ENCODE data around the gene VSTM4. TPM values are rescaled to one million over a fixed set of nuclear protein-coding genes. Genes with fewer than 3 reads are reported as not detected.
A peak's percentile ranks its signal among the peaks of the same experiment; 100 is the strongest.

VSTM4 gene
- polyA plus RNA-seq, 1 of the 3 experiments (the other 2 are of a cell fraction) = 0.39 TPM

GRCh38 chr10:49152037-49152436 lies 36.7 kb upstream of the VSTM4 start:
- Histone ChIP-seq H3K4me1 (ENCODE audit: control insufficient read depth in 1 of 2, insufficient read depth in 2 of 2, low read depth in 1 of 2, low read length in 1 of 2) (peaks cover 0 to 38% of the 10 kb centered on the region in 2 experiments; a peak in 2 of 4 replicates), H2AFZ (ENCODE audit: low read depth) (no peak overlapping the region), H3K9me2 (no peaks in the 10 kb centered on the region), H3K79me2 (ENCODE audit: insufficient read depth) (no peaks in the 10 kb centered on the region), H3K9ac (no peak overlapping the region), H3K9me3 (no peaks in the 10 kb centered on the region), H3K27ac (ENCODE audit: low read depth in 2 of 2, low read length in 1 of 2) (peak overlapping the region in 1 of 2 experiments; percentile 99; a peak in 2 of 4 replicates), H3K4me3 (ENCODE audit: low read depth in 2 of 2, low read length in 1 of 2) (no peak overlapping the region), H3F3A (replicated peaks; ENCODE audit: insufficient read depth) (no peaks in the 10 kb centered on the region), H3K27me3 (ENCODE audit: insufficient read depth) (no peaks in the 10 kb centered on the region), H4K20me1 (ENCODE audit: insufficient read depth) (no peaks in the 10 kb centered on the region), H3K4me2 (no peak overlapping the region), H3K36me3 (replicated peaks in 1 of 2; ENCODE audit: control insufficient read depth in 1 of 2, insufficient read depth in 2 of 2, low read length in 1 of 2) (no peaks in the 10 kb centered on the region)
- 32% methylated on average over 4 of the region's 4 CpGs for WGBS (ENCODE audit: low lambda C conversion rate)
- DNase-seq = no peak
- ChIA-PET CTCF (interaction anchor here (0.8 to 1.5 kb wide), 2 partner anchors 9 to 496 kb away, joined by 3 to 5 read pairs; no protein-coding TSS in a partner anchor), POLR2A (no interaction called here)
- no peak for TF ChIP-seq RFX5 (IDR thresholded peaks at IDR 0.05; ENCODE audit: low read length)
- TF ChIP-seq MEF2A (IDR thresholded peaks at IDR 0.05; ENCODE audit: borderline replicate concordance, low read depth) = no peak
- TF ChIP-seq RAD21 (IDR thresholded peaks at IDR 0.05; ENCODE audit: low read length) = no peak

DNA sequence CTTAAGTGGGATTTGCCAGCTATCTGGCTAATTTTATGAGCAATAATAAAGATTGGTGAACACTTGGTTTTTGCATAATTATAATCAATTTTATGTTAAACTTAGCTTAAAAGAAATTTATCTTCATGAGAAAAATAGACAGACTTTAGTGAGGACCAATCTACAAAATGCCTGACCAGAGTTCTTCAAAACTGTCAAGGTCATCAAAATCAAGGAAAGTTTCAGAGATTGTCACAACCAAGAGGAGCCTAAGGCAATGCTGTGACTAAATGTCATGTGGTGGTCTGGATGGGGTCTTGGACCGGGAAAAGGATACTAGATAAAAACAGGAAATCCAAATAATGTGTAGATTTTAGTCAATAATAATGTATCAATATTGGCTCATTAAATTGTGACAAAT lies 36.2 kb upstream of the VSTM4 start:
- no peak overlapping the region for H3K4me2 ChIP-seq
- H3K27me3 ChIP-seq (ENCODE audit: insufficient read depth) = no peaks in the 10 kb centered on the region
- no peak overlapping the region for H3K4me3 ChIP-seq (ENCODE audit: low read depth in 2 of 2, low read length in 1 of 2)
- H3F3A ChIP-seq (replicated peaks; ENCODE audit: insufficient read depth) = no peaks in the 10 kb centered on the region
- POLR2A ChIA-PET = interaction anchor here (0.6 kb wide), 2 partner anchors 31 to 62 kb away, joined by 3 to 4 read pairs; no protein-coding TSS in a partner anchor
- peak overlapping the region in 1 of 2 experiments; percentile 99; a peak in 2 of 4 replicates for H3K27ac ChIP-seq (ENCODE audit: low read depth in 2 of 2, low read length in 1 of 2)
- peaks cover 0 to 38% of the 10 kb centered on the region in 2 experiments; a peak in 2 of 4 replicates for H3K4me1 ChIP-seq (ENCODE audit: control insufficient read depth in 1 of 2, insufficient read depth in 2 of 2, low read depth in 1 of 2, low read length in 1 of 2)
- no peaks in the 10 kb centered on the region for H4K20me1 ChIP-seq (ENCODE audit: insufficient read depth)
- no peak overlapping the region for H3K9ac ChIP-seq
- 0% methylated on average over 1 of the region's 1 CpG for WGBS (ENCODE audit: low lambda C conversion rate)
- CTCF ChIA-PET = interaction anchor here (0.9 to 2.0 kb wide), 8 partner anchors 8 to 495 kb away, joined by 3 to 7 read pairs (median 4); partner anchors contain the start of gene VSTM4
- H3K36me3 ChIP-seq (replicated peaks in 1 of 2; ENCODE audit: control insufficient read depth in 1 of 2, insufficient read depth in 2 of 2, low read length in 1 of 2) = no peaks in the 10 kb centered on the region
- H3K9me2 ChIP-seq = no peaks in the 10 kb centered on the region
- no peak overlapping the region for H2AFZ ChIP-seq (ENCODE audit: low read depth)
- no peak for DNase-seq
- H3K9me3 ChIP-seq = no peaks in the 10 kb centered on the region
- no peaks in the 10 kb centered on the region for H3K79me2 ChIP-seq (ENCODE audit: insufficient read depth)
- TF ChIP-seq MXI1 (IDR thresholded peaks at IDR 0.05; ENCODE audit: low read depth, low read length) (0 out of 2 replicates have a peak, but pooled peaks have one; percentile 7), YY1 (IDR thresholded peaks at IDR 0.05; ENCODE audit: low read depth) (no peak)

- Histone ChIP-seq H3K4me3 (ENCODE audit: low read depth in 2 of 2, low read length in 1 of 2) (no peak overlapping the region), H3K4me1 (ENCODE audit: control insufficient read depth in 1 of 2, insufficient read depth in 2 of 2, low read depth in 1 of 2, low read length in 1 of 2) (peaks cover 0 to 38% of the 10 kb centered on the region in 2 experiments; a peak in 2 of 4 replicates), H3K4me2 (no peak overlapping the region), H3K9me3 (no peaks in the 10 kb centered on the region), H4K20me1 (ENCODE audit: insufficient read depth) (no peaks in the 10 kb centered on the region), H3K79me2 (ENCODE audit: insufficient read depth) (no peaks in the 10 kb centered on the region), H2AFZ (ENCODE audit: low read depth) (no peak overlapping the region), H3K9ac (no peak overlapping the region), H3K36me3 (replicated peaks in 1 of 2; ENCODE audit: control insufficient read depth in 1 of 2, insufficient read depth in 2 of 2, low read length in 1 of 2) (no peaks in the 10 kb centered on the region), H3F3A (replicated peaks; ENCODE audit: insufficient read depth) (no peaks in the 10 kb centered on the region), H3K9me2 (no peaks in the 10 kb centered on the region), H3K27ac (ENCODE audit: low read depth in 2 of 2, low read length in 1 of 2) (peak overlapping the region in 1 of 2 experiments; percentile 99; a peak in 2 of 4 replicates), H3K27me3 (ENCODE audit: insufficient read depth) (no peaks in the 10 kb centered on the region)
- DNase-seq = peak; percentile 72
- CTCF ChIA-PET = interaction anchor here (0.9 to 2.0 kb wide), 7 partner anchors 8 to 495 kb away, joined by 3 to 7 read pairs (median 3); partner anchors contain the start of gene VSTM4
- POLR2A ChIA-PET = interaction anchor here (0.6 kb wide), 2 partner anchors 31 to 62 kb away, joined by 3 to 4 read pairs; no protein-coding TSS in a partner anchor
- WGBS (ENCODE audit: low lambda C conversion rate) = 0% methylated on average over 2 of the region's 2 CpGs
- TF ChIP-seq GATA2 (CRISPR knock-in tag; IDR thresholded peaks at IDR 0.05) (peak; percentile 90), JUND (IDR thresholded peaks at IDR 0.05) (no peak), RAD21 (IDR thresholded peaks at IDR 0.05; ENCODE audit: low read length) (peak; percentile 35; the same call in 1 of the 2 replicates), TAF1 (IDR thresholded peaks at IDR 0.05; ENCODE audit: borderline replicate concordance, low read depth, low read length) (no peak), RCOR1 (IDR thresholded peaks at IDR 0.05; ENCODE audit: low read length) (peak; percentile 80), CHD2 (IDR thresholded peaks at IDR 0.05; ENCODE audit: low read length, partially characterized antibody) (peak; percentile 62), FOXJ3 (CRISPR knock-in tag; IDR thresholded peaks at IDR 0.05) (peak; percentile 75), TEAD4 (IDR thresholded peaks at IDR 0.05; ENCODE audit: borderline replicate concordance, insufficient read depth) (no peak), MXI1 (IDR thresholded peaks at IDR 0.05; ENCODE audit: low read depth, low read length) (peak; percentile 34; the same call in 1 of the 2 replicates), POLR2AphosphoS5 (IDR thresholded peaks at IDR 0.05; ENCODE audit: low read depth, low read length) (no peak)
- TF ChIP-seq, protein P1, sequence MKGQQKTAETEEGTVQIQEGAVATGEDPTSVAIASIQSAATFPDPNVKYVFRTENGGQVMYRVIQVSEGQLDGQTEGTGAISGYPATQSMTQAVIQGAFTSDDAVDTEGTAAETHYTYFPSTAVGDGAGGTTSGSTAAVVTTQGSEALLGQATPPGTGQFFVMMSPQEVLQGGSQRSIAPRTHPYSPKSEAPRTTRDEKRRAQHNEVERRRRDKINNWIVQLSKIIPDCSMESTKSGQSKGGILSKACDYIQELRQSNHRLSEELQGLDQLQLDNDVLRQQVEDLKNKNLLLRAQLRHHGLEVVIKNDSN (IDR thresholded peaks at IDR 0.05; ENCODE audit: borderline replicate concordance, low read depth) = no peak
- TF ChIP-seq, protein P2, sequence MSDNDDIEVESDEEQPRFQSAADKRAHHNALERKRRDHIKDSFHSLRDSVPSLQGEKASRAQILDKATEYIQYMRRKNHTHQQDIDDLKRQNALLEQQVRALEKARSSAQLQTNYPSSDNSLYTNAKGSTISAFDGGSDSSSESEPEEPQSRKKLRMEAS (IDR thresholded peaks at IDR 0.05; ENCODE audit: low read depth) = no peak
- TF ChIP-seq, protein P3, sequence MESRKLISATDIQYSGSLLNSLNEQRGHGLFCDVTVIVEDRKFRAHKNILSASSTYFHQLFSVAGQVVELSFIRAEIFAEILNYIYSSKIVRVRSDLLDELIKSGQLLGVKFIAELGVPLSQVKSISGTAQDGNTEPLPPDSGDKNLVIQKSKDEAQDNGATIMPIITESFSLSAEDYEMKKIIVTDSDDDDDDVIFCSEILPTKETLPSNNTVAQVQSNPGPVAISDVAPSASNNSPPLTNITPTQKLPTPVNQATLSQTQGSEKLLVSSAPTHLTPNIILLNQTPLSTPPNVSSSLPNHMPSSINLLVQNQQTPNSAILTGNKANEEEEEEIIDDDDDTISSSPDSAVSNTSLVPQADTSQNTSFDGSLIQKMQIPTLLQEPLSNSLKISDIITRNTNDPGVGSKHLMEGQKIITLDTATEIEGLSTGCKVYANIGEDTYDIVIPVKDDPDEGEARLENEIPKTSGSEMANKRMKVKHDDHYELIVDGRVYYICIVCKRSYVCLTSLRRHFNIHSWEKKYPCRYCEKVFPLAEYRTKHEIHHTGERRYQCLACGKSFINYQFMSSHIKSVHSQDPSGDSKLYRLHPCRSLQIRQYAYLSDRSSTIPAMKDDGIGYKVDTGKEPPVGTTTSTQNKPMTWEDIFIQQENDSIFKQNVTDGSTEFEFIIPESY (IDR thresholded peaks at IDR 0.05; ENCODE audit: borderline replicate concordance, low read depth) = no peak
- TF ChIP-seq, protein P4, sequence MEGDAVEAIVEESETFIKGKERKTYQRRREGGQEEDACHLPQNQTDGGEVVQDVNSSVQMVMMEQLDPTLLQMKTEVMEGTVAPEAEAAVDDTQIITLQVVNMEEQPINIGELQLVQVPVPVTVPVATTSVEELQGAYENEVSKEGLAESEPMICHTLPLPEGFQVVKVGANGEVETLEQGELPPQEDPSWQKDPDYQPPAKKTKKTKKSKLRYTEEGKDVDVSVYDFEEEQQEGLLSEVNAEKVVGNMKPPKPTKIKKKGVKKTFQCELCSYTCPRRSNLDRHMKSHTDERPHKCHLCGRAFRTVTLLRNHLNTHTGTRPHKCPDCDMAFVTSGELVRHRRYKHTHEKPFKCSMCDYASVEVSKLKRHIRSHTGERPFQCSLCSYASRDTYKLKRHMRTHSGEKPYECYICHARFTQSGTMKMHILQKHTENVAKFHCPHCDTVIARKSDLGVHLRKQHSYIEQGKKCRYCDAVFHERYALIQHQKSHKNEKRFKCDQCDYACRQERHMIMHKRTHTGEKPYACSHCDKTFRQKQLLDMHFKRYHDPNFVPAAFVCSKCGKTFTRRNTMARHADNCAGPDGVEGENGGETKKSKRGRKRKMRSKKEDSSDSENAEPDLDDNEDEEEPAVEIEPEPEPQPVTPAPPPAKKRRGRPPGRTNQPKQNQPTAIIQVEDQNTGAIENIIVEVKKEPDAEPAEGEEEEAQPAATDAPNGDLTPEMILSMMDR (IDR thresholded peaks at IDR 0.05) = no peak
Observed at GRCh38 chr10:49151025-49151445, 35.7 kb upstream of the VSTM4 start.
